SHP77 (cell line): ENCODE measurements around the gene ARF3.

ENCODE experiments used
- DNase-seq, 2 experiments: peaks; one replicate each; lab custom pipeline; 2025; lab: John Stamatoyannopoulos, UW

ARF3 gene

DNA sequence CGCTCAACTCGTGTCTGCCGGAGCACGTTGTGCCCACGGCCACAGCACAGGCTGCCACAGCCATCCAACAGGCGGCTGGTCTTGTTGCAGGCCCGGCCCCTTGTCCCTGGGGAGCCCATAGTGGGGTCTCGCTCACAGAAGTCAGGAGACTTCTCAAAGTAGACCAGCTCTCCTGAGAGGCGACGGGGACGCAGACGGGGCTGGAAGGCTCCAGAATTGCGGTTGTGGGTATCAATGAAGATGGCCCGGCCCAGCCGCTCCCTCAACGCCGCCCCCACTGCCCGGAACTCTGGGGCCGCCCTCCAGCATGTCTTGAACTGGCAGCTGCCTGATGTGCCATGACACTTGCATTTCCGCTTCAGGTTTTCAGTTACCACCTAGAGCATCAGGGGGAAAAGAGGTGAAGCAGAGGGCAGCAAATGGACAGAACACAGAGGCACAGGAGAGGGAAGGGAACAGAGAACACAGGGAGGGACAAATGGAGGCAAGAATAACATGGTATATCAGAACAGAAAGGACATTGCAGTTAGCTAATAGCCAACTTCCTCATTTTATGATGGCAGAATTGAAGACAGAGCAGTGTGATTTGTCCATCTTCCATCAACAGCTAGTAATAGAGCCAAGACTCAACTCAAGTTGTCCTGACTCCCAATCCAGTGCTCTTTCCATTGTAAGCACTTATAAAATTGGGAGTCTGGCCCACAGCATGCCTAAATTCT lies 9.0 kb upstream of the ARF3 start:
- DNase-seq: no peak

DNA sequence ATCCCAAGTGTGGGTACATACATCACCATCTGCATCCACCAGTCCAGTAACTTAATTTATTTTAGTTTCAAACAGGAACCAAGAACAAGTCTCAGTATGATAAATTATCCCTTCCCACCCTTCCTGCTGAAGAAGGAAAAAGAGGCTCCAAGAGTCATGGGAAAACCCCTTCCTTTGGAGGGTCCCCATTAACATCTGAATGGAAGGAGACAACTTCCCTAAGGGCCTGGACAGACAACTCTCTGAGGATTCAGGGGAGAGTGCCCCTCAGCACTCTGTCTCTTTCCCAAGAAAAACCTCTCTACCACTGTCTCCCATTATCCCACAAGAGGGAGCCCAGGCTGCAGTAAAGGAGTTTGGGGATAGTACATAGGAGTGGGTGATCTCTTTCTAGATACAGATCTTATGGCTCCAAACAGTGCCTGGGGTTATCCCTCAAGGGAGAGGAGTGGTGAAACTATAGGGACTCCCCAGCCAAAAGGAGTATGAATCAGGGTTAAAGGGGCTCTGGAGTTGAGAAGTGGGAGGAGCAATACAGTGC lies 8.1 kb upstream of the ARF3 start:
- DNase-seq: no peak

DNA sequence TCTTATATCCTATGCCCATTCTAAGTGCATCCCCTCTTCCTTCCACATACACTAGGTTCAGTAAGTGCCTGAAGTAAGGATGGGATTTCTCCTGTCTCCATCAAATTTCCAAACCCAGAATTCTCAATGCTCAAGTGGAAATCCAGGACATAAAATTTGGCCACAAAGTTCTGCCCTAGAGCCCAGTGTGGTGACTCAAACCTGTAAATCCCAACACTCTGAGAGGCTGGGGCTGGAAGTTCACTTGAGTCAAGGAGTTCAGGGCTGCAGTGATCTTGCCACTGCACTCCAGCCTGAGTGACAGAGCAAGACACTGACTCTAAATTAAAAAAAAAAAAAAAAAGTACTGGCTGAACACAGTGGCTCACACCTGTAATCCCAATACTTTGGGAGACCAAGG lies 4.5 kb upstream of the ARF3 start:
- no peak for DNase-seq

DNA sequence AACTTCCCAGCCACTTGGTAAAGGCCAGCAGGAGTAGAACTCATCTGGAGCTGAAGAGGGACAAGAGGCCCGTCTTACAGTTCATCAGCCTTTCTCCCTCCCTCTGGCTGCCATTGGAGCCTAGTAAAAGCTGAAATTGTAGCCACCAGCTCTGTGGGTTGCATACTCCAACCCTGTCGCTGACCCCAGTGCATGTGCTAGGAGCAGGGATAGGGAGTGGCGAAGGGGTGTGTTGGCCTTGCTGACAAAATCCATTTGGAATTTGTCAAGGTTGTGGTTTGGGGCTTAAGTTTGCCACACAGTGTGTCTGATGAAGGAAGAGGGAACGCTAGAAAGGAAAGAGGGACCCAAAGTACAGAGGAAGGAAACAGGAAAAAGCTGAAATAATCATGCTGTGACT lies 4.0 kb upstream of the ARF3 start:
- no peak for DNase-seq

DNA sequence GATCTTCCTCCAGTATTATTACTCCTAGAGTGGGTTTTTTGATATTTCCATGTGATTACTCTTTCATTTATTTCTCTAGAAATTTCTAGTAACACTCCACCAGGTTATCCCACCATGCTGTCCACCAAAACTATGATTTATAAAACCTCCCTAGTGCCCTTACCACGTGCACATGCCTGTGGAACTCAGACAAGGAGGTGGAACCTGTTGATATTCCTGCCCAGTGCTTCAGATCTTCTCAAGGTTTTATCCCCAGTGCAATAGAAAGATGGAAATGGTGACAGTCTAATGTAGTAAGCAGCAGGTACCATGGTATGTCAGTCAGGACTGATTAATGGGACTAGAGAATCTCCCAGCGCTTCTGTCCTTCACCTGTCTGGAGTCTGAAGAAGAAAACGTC lies 3.5 kb upstream of the ARF3 start:
- no peak for DNase-seq

DNA sequence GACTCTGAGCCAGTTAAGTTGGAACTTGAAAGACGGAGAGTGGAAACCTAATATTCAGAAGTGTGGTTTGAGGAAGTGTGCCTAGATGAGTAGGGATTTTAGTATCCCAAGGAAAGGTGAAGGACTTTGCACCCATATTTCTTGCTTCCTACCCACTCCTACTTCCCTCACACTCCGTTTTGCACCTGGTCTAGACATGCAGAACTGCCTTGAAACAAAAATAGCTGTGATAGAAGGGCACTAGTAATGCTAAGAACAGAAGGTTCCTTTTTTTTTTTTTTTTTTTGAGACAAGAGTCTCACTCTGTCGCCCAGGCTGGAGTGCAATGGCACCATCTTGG lies 732 bp upstream of the ARF3 start:
- no peak for DNase-seq

DNA sequence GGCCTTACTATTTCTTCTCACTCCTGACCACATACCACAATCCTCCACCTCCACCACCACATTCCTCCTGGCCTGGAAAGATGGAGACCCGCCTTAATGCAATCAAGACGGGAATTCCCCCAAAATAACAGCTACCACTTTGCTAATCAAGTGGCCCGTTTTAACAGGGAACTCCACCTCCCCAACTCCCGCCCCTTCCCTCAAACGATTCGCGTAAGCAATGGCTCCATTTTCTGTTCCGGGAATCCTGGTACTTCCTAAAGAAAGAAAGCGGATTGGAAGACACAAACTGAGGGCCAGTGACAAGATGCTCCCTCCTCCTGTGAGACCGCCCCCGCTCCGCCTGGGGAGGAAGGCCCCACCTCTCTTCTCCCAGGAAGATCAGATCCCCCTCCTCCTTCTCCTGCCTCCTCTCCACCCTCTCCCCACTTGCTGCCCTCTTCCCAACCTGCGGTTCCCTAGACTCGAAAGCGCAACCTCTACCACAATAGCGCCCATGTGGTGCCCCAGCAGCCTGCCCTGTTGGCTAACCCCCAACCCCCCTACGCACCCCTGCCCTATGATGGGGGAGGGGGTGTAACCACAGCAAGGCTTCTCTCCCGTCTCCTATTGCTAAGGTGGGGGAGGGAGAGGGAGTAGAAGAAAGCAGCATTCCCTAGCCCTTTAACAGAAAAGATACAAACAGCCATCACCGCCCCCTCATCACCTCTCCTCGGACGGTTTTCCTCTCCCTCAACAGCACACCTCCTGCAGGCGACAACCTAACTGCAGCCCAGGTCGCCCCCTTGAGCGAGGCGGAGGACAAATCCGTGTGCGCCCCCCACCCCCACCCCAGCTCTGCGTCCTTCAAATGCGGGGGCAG lies 777 bp downstream of the ARF3 start:
- peak; percentile 40 to 73 for DNase-seq

DNA sequence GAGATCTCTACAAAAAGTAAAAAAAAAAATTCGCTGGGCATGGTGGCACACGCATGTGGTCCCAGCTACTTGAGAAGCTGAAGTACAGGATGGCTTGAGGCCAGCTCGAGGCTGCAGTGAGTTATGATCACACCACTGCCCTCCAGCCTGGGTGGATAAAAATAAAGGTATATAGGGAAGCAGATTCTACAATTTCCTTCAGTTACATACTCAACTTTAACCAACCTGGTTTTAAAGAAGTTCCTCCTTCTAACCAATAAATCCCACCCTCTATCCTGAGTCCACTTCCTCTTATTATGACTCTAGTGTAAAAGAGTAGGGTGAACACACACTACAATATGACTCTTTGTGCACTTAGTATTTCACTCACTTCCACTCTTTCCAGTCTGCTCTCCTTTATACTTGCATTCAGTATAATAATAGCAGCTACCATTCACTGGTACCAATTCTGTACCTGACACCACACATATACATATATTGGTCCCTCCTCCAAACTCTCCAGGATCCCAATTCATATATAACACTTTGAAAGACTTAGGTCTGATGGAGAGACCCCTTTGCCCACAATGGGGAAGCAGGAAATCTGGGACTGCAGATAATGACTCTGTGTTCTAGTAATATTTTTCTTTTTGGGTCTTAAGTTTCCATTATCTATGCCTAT lies 2.3 kb downstream of the ARF3 start:
- no peak for DNase-seq

DNA sequence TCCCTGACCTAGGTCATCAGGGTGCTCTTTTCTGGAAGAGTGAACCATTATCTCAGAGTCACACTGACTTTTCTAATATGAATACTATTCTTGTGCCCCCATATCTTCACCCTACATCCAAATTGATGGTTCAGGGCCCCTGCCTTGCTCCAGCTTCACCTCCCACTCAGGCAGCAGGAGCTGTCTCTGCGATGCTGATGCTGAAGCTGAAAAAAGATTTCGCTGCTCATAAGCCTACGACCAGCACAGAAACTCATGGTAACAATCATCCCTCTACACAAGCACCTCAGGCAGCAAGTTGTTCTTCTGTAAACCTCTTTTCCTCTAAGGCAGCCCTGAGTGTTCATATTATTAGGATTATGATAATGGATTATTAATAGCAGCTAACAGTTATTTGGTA lies 3.2 kb downstream of the ARF3 start:
- DNase-seq: no peak

DNA sequence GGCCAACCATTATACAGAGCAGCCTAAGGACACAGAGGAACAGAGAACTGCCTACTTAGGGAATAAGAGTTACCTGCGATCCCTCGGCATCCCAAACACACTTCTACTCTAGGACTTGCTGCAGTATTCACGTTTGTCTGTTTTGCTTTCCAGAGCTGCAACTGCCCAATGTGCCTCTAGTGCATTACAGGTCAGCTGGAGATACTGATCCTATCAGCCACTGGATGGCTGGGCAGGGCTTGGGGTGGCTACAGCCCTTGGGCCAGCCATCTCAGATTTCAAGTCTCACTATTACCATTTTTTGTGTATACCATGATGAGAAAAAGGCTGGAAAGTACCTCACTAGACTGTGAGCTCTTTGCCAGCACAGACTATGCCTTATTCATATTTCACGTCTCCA lies 4.6 kb downstream of the ARF3 start:
- no peak for DNase-seq

DNA sequence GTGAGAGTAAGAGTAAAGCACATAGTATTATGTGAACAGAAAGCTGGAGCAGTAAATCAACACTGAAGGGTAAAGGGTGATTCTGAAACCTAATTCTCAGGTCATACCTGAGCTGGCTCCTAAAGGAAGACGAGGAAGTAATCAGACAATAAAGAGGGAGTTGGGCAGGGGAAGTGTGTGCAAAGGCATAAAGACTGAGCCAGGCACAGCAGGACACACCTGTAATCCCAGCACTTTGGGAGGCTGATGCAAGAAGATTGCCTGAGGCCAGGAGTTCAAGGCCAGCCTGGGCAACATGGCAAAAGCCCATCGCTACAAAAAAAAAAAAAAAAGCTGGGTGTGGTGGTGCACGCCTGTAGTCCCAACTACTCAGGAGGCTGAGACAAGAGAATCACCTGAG lies 9.6 kb downstream of the ARF3 start:
- DNase-seq: no peak

DNA sequence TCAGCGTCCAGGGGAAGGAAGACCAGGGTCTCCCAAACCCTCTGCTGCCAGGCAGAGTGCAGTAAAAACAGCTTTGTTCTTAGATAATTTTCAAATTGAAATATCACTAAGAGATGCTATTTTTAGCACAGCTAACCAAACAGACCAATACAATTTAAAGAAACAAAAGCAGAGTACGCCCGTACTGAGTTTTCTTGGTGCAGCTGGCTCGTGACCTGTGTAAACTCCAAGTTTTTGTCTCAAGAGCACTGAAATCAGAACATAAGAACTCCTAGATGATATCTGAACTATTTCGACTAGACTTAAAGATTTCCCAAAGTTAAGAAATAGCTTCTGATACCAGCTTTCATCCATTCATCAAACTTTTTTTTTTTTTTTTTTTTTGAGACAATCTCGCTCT lies 10.3 kb downstream of the ARF3 start:
- no peak for DNase-seq

DNA sequence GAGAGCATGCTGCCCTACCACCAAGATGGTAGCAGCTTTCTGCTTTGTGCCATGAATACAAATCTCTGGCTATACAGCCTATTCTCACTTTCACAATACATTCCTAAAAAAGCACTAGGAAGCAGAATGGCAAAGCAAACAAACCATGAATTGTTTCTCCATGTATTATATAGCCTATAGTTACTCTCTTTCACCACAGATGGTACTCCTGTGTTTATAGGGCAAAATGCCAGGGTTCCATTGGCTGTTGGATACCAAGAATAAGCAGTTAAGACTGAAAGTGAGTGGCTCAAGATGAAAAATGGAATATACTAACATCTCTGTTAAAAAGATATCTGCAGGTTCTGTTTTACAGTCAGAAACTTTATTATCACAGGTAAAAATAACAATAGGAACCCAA lies 11.1 kb downstream of the ARF3 start:
- DNase-seq: no peak

DNA sequence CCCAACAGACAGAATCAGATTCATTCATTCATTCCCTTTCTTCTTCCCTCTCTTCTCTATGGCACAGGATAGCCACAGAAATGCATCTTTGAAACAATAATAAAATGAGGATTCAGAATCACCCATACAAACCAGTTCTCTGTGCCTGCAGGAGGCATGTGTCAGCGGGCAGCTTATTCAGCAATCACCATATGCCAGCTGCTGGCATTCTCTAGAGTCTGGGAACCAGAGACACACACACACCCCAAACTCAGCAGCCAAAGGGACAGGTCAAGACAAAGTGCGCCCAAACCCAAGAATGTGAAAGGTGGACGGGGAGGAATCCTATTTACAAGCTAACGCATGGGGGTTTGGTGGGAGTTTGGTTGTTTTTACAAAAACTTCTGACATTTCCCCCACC lies 14.1 kb downstream of the ARF3 start:
- DNase-seq: no peak

DNA sequence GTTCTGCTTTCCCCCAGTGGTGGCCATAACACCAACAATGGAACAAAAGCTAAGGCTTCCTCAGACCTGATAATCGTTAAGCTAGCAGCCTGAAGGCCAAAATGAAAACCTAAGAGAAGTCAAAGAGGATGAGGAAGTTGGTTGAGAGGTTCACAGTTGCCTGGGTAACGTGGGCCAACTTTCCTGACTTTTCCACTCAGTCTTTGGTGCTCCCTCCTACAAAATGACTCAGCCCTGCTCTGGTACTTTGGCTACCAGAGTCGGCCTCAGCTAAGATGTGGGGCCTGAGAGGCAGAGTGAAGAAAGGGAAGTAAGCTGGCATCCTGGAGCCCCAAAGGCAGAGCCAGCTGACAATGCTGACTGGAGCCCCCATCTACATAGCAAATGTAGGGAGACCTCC lies 17.1 kb downstream of the ARF3 start:
- DNase-seq: no peak

DNA sequence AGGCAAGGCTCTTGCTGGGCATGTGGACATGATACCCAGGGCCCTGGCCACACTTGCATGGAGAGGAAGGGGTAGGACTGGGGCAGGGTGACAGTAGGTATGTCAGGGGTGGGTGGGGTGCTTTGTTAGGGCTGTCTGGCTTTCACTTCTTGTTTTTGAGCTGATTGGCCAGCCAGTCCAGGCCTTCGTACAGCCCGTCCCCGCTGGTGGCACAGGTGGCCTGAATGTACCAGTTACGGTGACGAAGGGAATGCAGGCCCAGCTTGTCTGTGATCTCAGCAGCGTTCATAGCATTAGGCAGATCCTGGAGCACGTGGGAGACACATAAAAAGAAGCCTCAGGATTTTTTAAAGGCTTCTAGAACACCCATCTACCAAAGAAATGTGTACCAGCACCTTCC lies 18.5 kb downstream of the ARF3 start:
- no peak for DNase-seq

DNA sequence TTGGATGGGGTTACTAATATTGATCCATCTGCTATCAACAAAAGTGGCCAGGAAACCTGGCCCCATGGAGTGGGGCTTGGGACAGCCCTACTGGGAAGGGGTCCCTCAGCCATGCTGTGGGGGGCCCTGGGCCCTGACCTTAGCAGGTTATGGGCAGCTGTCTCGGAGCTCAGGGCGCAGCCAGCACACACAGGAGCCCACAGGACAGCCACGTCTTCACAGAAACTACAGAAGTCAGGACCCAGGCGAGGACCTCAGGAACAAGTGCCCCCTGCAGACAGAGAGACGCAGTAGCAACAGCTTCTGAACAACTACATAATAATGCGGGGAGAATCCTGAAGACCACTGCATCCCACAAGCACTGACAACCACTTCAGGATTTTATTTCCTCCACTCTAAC lies 20.1 kb downstream of the ARF3 start:
- no peak for DNase-seq

DNA sequence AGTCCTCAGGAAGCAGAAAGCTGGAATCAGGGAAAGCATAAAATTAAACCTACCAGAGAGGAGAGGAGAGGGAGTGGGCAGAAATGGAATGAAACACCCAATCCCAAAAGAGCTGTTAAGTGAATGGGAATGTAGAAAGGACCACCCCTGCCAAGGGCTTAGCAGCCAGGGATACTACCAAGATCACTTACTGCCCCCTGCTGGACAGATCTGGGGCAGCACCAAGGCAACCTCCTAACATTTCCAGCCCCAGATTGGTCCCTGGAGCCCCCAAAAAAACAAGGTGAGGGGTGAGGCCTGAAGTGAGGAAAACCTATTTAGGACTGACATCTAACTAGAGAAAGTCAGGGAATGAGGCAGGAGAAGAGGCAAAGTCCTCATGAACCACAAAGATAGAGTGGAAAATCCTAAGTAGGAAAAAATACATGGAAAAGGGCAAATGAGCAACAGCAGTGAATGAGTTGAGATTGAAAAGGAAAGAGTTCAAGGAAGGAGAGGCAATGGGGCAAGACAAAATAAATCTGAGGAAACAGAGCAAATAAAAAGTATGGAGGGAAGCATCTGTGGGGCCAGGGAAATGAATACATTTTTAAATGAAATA lies 20.8 kb downstream of the ARF3 start:
- DNase-seq: peak; percentile 30 to 49

DNA sequence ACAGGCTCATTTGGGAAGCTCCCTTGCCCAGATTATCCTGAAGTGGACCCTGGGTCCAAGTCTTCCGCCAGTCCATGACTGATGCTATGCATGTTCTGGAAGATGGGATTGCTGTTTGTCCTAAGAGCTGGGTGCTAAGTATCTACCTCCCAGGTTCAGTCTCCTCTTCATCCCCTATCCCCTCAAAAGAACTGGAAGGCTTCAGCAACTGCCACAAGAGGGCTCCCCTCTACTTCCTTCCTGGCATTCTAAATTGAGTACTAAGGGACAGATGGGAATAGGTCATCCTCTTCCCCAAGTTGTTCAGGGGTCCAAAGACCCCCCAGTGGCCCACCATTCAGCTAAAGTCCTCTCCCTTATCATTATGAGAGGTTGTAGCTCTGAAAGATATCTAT lies 23.0 kb downstream of the ARF3 start:
- peak in 1 of 2 experiments; percentile 3 for DNase-seq

DNA sequence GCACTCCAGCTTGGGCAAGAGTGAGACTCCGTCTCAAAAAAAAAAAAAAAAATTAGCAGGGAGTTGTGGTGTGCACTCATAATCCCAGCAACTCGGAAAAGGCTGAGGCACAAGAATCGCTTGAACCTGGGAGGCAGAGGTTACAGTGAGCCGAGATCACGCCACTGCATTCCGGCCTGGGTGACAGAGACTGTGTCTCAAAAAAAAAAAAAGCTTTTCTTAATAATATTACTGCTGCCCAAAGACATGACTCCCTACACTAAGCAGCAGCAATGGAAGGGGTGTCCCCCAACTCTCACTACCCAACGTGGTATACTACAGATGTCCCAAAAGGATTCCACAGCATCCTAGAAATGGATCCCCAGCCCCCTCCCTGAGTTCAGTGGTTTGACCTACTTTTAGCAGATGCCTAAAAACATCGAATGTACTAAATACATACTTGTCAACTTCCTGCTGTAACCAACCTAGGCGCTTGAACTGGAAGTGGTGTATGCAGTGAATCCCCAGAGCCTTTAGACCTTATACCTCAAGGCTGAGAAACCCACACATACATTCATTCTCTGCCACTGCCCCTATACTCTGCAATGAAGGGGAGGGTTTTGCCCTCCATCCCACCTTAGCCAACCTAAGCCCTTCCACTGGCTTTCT lies 23.5 kb downstream of the ARF3 start:
- no peak for DNase-seq

DNA sequence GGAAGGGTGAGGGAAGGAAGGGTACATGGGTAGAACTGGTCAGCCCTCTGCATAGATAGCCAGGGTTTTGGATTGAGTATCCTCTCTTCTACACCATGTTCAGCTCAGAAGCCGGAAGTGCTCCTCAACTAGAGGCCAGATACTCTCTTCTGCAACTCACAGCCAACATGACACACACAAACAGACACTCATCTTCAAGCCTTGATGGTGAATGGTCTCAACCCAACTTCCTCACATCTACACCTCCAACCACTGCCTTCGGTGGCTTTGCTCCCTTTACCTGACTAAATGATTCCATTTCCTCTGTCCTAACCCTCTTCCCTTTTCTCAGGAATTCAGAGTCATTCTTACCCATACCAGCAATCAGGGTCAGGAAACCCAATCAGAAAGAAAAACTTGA lies 24.4 kb downstream of the ARF3 start:
- DNase-seq: no peak

DNA sequence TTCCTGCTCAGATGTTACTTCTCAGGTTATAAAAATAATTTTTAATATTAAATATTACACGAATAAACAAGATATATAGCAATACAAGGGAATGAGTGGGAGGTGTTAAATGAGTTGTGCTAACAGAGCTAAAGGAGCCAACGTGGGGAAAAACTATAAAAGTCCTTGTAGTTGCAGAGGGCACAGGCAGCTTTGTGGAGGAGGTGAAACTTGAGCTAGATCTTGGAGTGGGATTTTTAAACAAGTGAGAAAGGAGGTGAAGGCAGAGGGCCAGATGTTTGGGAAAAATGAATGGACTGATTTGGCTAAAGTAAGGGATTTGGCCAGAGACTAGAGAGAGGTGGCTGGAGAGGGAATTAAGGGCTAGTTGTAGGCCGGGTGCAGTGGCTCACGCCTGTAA lies 26.8 kb downstream of the ARF3 start:
- no peak for DNase-seq
